Choroid plexus epithelial cell (primary cell): ENCODE measurements around the gene NTSR2.

Experiments
- DNase-seq: peaks from one replicate; pipeline ENCODE4 v3.0.0-alpha.2; 2010; ENCODE audit warnings: low read depth
- H3K4me3 ChIP-seq: 2 replicates; pipeline ENCODE4 v1.5.1; 2011; ENCODE audit warnings: low read depth, mild to moderate bottlenecking, control low read depth, low read length, moderate library complexity
- CTCF ChIP-seq: conservative IDR thresholded peaks from 2 replicates; pipeline ENCODE4 v1.5.1; 2011; ENCODE audit warnings: low read depth, mild to moderate bottlenecking, control low read depth, inconsistent platforms, low read length, moderate library complexity

Gene NTSR2

DNA sequence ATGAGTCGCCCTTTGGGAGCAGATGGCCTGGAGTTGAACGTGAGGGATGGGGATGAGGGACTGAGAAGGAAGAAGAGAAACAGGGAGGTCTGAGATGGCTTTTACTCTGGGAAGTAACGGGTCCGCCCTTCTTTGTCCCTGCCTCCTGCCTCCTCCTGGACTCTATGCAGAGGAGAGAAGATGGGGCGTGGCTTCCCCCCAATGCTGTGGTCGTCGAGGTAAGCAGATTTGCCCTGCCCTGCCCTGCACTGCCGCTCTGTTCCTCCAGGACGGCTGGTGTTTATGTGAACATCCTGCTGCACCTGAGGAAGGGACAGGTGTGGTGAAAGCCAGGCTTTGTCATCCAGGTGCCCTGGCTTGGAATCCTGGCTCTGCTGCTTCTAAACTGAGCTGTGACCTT, 13.5 kb upstream of the NTSR2 start:
- no peak for DNase-seq
- TF ChIP-seq CTCF = no peak
- H3K4me3 ChIP-seq = no peak overlapping the region

DNA sequence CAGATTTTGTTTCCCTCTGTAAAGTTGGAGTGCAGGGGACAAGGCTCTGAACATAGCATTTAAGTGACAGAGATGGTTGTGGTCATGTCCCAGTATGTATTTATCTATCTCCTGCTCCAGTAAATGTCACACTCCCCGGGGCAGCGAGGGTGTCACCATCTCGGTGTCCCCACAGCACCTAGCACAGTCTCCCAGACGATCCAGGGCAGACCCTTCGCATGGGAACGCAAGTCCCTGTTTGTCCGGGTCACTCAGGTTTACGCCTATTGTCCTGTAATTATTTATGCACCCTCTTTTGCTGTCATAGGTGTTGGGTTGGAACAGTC, 12.6 kb upstream of the NTSR2 start:
- TF ChIP-seq CTCF = no peak
- no peak overlapping the region for H3K4me3 ChIP-seq
- DNase-seq = no peak

- no peak overlapping the region for H3K4me3 ChIP-seq
- peak; percentile 90 for TF ChIP-seq CTCF
- peak; percentile 18 for DNase-seq
Observed at GRCh38 chr2:11681722-11682589, 12.0 kb upstream of the NTSR2 start.

DNA sequence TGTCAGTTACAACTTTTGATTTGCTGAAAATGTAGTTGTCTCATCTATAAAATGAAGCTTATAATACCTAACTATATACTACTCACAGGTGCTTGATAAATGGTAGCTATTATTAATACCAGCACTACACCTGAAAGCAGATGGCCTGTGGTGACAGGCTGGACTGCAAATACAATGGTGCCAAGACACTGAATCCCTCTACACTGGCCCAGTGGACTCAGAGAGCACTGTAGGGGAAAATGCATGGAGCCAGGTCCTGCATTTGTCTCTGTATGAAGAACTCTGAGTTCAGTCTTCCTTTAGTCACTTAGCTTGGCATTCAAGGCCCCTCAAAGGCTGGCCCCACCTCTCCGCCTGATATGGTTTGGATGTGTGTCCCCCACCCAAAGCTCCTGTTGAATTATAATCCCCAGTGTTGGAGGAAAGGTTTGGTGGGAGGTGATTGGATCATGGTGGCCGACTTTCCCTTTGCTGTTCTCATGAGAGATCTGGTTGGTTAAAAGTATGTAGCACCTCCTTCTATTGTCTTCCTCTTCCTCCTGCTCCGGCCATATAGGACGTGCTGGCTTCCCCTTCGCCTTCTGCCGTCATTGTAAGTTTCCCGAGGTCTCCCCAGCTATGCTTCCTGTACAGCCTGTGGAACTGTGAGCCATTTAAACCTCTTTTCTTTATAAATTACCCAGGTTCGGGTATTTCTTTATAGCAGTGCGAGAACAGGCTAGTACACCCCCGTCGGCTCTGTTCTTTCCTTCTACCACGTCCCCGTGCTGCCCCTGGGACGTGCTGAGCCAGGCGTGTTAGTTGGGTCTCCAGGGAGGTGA, 11.1 kb upstream of the NTSR2 start:
- TF ChIP-seq CTCF = no peak
- no peak overlapping the region for H3K4me3 ChIP-seq
- no peak for DNase-seq

- DNase-seq = peak; percentile 70
- H3K4me3 ChIP-seq = no peak overlapping the region
- TF ChIP-seq CTCF = no peak
Observed at GRCh38 chr2:11680182-11680900, 10.3 kb upstream of the NTSR2 start.

- no peak for DNase-seq
- H3K4me3 ChIP-seq = no peak overlapping the region
- no peak for TF ChIP-seq CTCF
Observed at GRCh38 chr2:11679486-11680181, 9.6 kb upstream of the NTSR2 start.
